HCT116 (cell line): ENCODE data around the gene TPR. TPM values are rescaled to one million over a fixed set of nuclear protein-coding genes. Genes with fewer than 3 reads are reported as not detected.

Experiments
- ATAC-seq: fragments of 200-7000 bp; cut with Tn5 transposase; 2 replicates; pipeline ENCODE4 v1.9.1; 2020; ENCODE audit warnings: mild to moderate bottlenecking, moderate library complexity
- BruUV-seq: library from RNA; stranded (reverse); fragments of 400-500 nt; replicated peaks from 2 replicates; lab custom pipeline; 2021; lab: Mats Ljungman, UMichigan
- CTCF ChIA-PET: fragments of 300-600 bp; sonication (Branson Sonifier 250); formaldehyde crosslinking; loops from one replicate; lab custom pipeline; 2021; ENCODE audit warnings: antibody characterized with exemption; lab: Charles Lee
- POLR2A ChIA-PET: fragments of 300-600, 350-600 bp; sonication (Branson Sonifier 250); formaldehyde crosslinking; loops from one replicate; lab custom pipeline; 2021; ENCODE audit warnings: antibody characterized with exemption; lab: Charles Lee
- RAD21 ChIA-PET, 2 experiments: fragments of 300-600 bp; sonication (Branson Sonifier 250); formaldehyde crosslinking; loops; one replicate each; lab custom pipeline; 2023; ENCODE audit warnings: low total read pairs in 2 of 2; ENCODE audit not compliant: uncharacterized antibody in 2 of 2, unreplicated experiment in 2 of 2, low non-redundant PET in 1 of 2; lab: Charles Lee
- DNase-seq: peaks from one replicate; pipeline ENCODE4 v3.0.0-alpha.2; 2010; ENCODE audit warnings: low read depth, low spot score
- H2AFZ ChIP-seq: fragments of 200-600 bp; shearing (Covaris generic), sonication (generic); 2 replicates; pipeline ENCODE4 v1.6.1; 2017; ENCODE audit warnings: low read depth, mixed run types, mixed read lengths, antibody characterized with exemption, low read length; ENCODE audit not compliant: poor library complexity, severe bottlenecking
- H3K27ac ChIP-seq: 2 replicates; pipeline ENCODE4 v1.5.1; 2012; ENCODE audit warnings: low read depth, low read length
- H3K27me3 ChIP-seq: fragments of 200-600 bp; sonication (generic); 2 replicates; pipeline ENCODE4 v1.6.1; 2016; ENCODE audit warnings: mixed run types, low read length, mixed read lengths; ENCODE audit not compliant: insufficient read depth
- H3K36me3 ChIP-seq, 2 experiments: fragments of 200-500 bp in 1 of 2; fragments of 200-600 bp in 1 of 2; sonication (Bioruptor generic) in 1 of 2; sonication (generic) in 1 of 2; 2 replicates each; pipeline versions ENCODE4 v1.5.1 to v1.6.1; 2014 to 2016; ENCODE audit warnings: low read length in 2 of 2, inconsistent platforms in 1 of 2, mixed read lengths in 1 of 2, mixed run types in 1 of 2; ENCODE audit not compliant: insufficient read depth in 2 of 2, control insufficient read depth in 1 of 2
- H3K4me1 ChIP-seq, 2 experiments: fragments of 200-600 bp in 1 of 2; sonication (generic) in 1 of 2; 2 replicates each; pipeline versions ENCODE4 v1.5.1 to v1.6.1; 2012 to 2017; ENCODE audit warnings: low read length in 2 of 2, inconsistent platforms in 1 of 2, mild to moderate bottlenecking in 1 of 2, mixed read lengths in 1 of 2, mixed run types in 1 of 2, moderate library complexity in 1 of 2; ENCODE audit not compliant: insufficient read depth in 2 of 2, control insufficient read depth in 1 of 2
- H3K4me2 ChIP-seq: fragments of 200-600 bp; sonication (generic); 2 replicates; pipeline ENCODE4 v1.6.1; 2017; ENCODE audit warnings: mixed run types, low read length, mixed read lengths
- H3K4me3 ChIP-seq, 2 experiments: fragments of 200-600 bp in 1 of 2; sonication (generic) in 1 of 2; replicated peaks in 1 of 2; 2 replicates each; pipeline ENCODE4 v1.5.1; 2011 to 2016; ENCODE audit warnings: low read length in 2 of 2, control low read depth in 1 of 2, low read depth in 1 of 2, mild to moderate bottlenecking in 1 of 2, mixed read lengths in 1 of 2, mixed run types in 1 of 2
- H3K79me2 ChIP-seq: fragments of 200-600 bp; sonication (generic); 2 replicates; pipeline ENCODE4 v1.6.1; 2017; ENCODE audit warnings: mild to moderate bottlenecking, mixed run types, low read length, moderate library complexity, mixed read lengths; ENCODE audit not compliant: insufficient read depth
- H3K9ac ChIP-seq: fragments of 200-600 bp; sonication (generic); 2 replicates; pipeline ENCODE4 v1.6.1; 2016; ENCODE audit warnings: low read length, mixed read lengths
- H3K9me2 ChIP-seq: fragments of 200-600 bp; sonication (generic), shearing (Covaris generic); 2 replicates; pipeline ENCODE4 v1.6.1; 2017; ENCODE audit warnings: mixed run types, mild to moderate bottlenecking, moderate library complexity; ENCODE audit not compliant: insufficient read depth
- H3K9me3 ChIP-seq, 2 experiments: fragments of 200-500 bp in 1 of 2; fragments of 200-600 bp in 1 of 2; sonication (Bioruptor generic) in 1 of 2; sonication (generic) in 1 of 2; 2 replicates each; pipeline ENCODE4 v1.6.1; 2014 to 2017; ENCODE audit warnings: low read length in 2 of 2, mixed read lengths in 2 of 2, inconsistent platforms in 1 of 2, low read depth in 1 of 2, mild to moderate bottlenecking in 1 of 2, mixed run types in 1 of 2, moderate library complexity in 1 of 2; ENCODE audit not compliant: control insufficient read depth in 1 of 2, insufficient read depth in 1 of 2
- H4K20me1 ChIP-seq: fragments of 200-600 bp; sonication (generic), shearing (Covaris generic); 2 replicates; pipeline ENCODE4 v1.6.1; 2017; ENCODE audit warnings: mixed run types, mild to moderate bottlenecking, moderate library complexity; ENCODE audit not compliant: insufficient read depth
- MAX ChIP-seq: IDR thresholded peaks from 2 replicates; pipeline ENCODE4 v1.6.1; 2012
- REST ChIP-seq: IDR thresholded peaks from 2 replicates; pipeline ENCODE4 v1.6.1; 2012; ENCODE audit warnings: low read depth
- SIN3A ChIP-seq: IDR thresholded peaks from 2 replicates; pipeline ENCODE4 v1.6.1; 2012; ENCODE audit warnings: low read depth
- SRF ChIP-seq: IDR thresholded peaks from 2 replicates; pipeline ENCODE4 v1.6.1; 2012; ENCODE audit warnings: low read depth
- TCF7L2 ChIP-seq: IDR thresholded peaks from 2 replicates; pipeline ENCODE4 v1.7.0; 2011; ENCODE audit warnings: borderline replicate concordance, inconsistent platforms; ENCODE audit not compliant: insufficient read depth, insufficient read length; ENCODE audit errors: extremely low read depth
- ZFX ChIP-seq: fragments of 450-650 bp; IDR thresholded peaks from 2 replicates; pipeline ENCODE4 v1.6.1; 2017
- ZNF274 ChIP-seq: fragments of 200-500 bp; sonication (Bioruptor generic); IDR thresholded peaks from 2 replicates; pipeline ENCODE4 v1.6.1; 2014; ENCODE audit warnings: mild to moderate bottlenecking, low read depth, low read length, inconsistent platforms
- intact Hi-C: fragments of 100-400 bp; cut with micrococcal nuclease; formaldehyde crosslinking; loops from 2 replicates; pipeline ENCODE4 v1.10.0; 2022
- total RNA-seq: library from RNA; stranded (reverse); gene quantifications from one replicate; pipeline ENCODE4 v1.2.1, GENCODE V29; 2021; ENCODE audit not compliant: unreplicated experiment

The TPR gene
- total RNA-seq, 1 experiment from 2014 or later: 131 TPM

GRCh38 chr1:186308264-186309060, 66.6 kb downstream of the TPR start:
- RAD21 ChIA-PET: no interaction called here
- H3K79me2 ChIP-seq: no peaks in the 10 kb centered on the region
- no peaks in the 10 kb centered on the region for H3K9me2 ChIP-seq
- H3K4me1 ChIP-seq: no peaks in the 10 kb centered on the region
- ATAC-seq: no peak
- H3K27ac ChIP-seq: no peak overlapping the region
- no peaks in the 10 kb centered on the region for H3K9me3 ChIP-seq
- no peak overlapping the region for H3K4me3 ChIP-seq
- no TSS peak for BruUV-seq
- POLR2A ChIA-PET: no interaction called here
- no peaks in the 10 kb centered on the region for H3K27me3 ChIP-seq
- no peak overlapping the region for H3K4me2 ChIP-seq
- H3K36me3 ChIP-seq: peaks cover 4 to 11% of the 10 kb centered on the region in 2 experiments
- intact Hi-C loops: no loop called here
- TF ChIP-seq REST: no peak
- TF ChIP-seq, all 23 proteins: peak for 0
- no peak for DNase-seq
- H3K9ac ChIP-seq: no peak overlapping the region
- 0 out of 2 replicates have a peak, but pooled peaks cover 4% of the 10 kb centered on the region for H4K20me1 ChIP-seq
- CTCF ChIA-PET: interaction anchor here (0.6 kb wide), 1 partner anchor 9 kb away, joined by 3 read pairs; no protein-coding TSS in a partner anchor
- no peak overlapping the region for H2AFZ ChIP-seq

- intact Hi-C loops: no loop called here
These were observed 67.6 kb downstream of the TPR start for GRCh38 chr1:186307445-186307844.

More at GRCh38 chr1:186307445-186307844, 67.6 kb downstream of the TPR start:
- no TSS peak for BruUV-seq
- RAD21 ChIA-PET: no interaction called here
- Histone ChIP-seq H4K20me1 (0 out of 2 replicates have a peak, but pooled peaks cover 4% of the 10 kb centered on the region), H3K9me2 (no peaks in the 10 kb centered on the region), H3K4me3 (no peak overlapping the region), H3K36me3 (peaks cover 0 to 2% of the 10 kb centered on the region in 2 experiments; a peak in 2 of 4 replicates), H3K4me1 (no peaks in the 10 kb centered on the region), H3K9ac (no peak overlapping the region), H3K27ac (no peak overlapping the region), H3K9me3 (no peaks in the 10 kb centered on the region), H3K27me3 (no peaks in the 10 kb centered on the region), H2AFZ (no peak overlapping the region), H3K79me2 (no peaks in the 10 kb centered on the region), H3K4me2 (no peak overlapping the region)
- no peak for ATAC-seq
- TF ChIP-seq ZNF274 (no peak), SRF (no peak), TCF7L2 (no peak), MAX (no peak), SIN3A (no peak), ZFX (no peak), REST (no peak)
- CTCF ChIA-PET: no interaction called here
- no peak for DNase-seq
- POLR2A ChIA-PET: interaction anchor here (0.7 kb wide), 1 partner anchor 496 kb away, joined by 4 read pairs; no protein-coding TSS in a partner anchor
